ENCODE measurements around the gene ATF7IP2.
"Not testable (repeated sequence)": the region's sequence is repeated elsewhere in the genome, so short reads cannot be mapped to it uniquely, and the experiment has no call there.

ATF7IP2 gene, protein sequence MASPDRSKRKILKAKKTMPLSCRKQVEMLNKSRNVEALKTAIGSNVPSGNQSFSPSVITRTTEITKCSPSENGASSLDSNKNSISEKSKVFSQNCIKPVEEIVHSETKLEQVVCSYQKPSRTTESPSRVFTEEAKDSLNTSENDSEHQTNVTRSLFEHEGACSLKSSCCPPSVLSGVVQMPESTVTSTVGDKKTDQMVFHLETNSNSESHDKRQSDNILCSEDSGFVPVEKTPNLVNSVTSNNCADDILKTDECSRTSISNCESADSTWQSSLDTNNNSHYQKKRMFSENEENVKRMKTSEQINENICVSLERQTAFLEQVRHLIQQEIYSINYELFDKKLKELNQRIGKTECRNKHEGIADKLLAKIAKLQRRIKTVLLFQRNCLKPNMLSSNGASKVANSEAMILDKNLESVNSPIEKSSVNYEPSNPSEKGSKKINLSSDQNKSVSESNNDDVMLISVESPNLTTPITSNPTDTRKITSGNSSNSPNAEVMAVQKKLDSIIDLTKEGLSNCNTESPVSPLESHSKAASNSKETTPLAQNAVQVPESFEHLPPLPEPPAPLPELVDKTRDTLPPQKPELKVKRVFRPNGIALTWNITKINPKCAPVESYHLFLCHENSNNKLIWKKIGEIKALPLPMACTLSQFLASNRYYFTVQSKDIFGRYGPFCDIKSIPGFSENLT

DNA sequence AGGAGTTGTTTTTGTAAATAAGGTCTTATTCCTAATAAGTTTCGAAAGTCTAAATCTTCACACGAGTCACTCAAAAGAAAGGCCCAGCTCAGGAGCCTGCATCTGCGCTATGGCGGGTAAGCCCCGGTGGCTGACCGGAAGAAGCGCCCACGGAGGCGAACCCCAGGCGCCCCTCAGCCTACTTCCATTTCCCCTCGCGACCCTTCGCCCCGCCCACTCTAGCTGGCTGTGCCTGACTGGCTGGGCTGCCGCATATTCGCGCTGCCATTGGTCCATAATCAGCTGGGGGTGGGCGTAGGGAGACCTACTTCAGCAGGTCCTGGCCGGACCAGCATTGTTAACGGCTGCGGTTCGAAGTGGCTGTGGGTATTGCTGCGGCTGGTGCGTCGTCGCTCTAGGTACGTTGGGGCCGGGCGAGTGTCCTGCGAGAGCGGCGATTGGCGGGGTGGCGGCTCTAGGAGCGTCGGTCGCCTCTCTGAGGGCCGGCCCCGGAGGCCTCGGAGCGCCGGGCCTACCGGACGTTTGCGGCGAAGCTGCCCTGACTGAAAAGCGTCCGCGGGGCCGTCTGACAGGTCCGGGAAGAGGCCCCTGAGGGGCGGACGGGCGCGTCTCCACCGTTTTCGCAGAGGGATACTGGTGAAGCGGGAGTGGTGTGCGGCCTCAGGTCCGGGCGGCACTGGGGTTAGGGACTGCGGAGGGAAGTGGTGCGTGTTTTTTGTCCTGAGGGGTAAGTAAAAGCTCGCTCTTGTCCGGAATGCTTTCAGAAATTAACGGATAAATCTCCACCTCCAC, at the start of gene ATF7IP2:
ATF7IP2 (plus strand) TSS at position 337 of the 792 bp plus-strand sequence. CDS start 44,560 bp downstream, outside the sequence.
- DNase-seq (ENCODE audit: low spot score), result peak; percentile 94

DNA sequence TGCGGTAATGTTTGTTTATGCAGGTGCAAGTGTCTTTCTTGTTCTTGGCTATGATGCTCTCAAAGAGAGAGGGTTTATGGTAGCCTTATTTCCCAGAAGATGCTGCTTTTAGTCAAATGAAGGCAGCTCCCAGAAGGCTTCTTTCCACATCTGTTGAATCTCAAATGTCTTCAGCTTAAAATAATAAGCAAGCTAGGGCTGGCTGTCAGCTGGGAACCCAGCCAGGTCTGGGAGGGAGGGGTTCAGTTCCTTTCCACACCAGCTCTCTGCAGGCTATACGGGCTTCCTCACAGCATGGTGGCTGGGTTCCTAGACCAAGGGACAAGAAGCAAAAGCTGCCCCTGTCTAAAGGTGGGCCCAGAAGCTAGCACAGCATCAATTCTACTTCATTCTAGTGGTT, 47.4 kb upstream of the ATF7IP2 start:
- no peak for DNase-seq (ENCODE audit: low spot score)

DNA sequence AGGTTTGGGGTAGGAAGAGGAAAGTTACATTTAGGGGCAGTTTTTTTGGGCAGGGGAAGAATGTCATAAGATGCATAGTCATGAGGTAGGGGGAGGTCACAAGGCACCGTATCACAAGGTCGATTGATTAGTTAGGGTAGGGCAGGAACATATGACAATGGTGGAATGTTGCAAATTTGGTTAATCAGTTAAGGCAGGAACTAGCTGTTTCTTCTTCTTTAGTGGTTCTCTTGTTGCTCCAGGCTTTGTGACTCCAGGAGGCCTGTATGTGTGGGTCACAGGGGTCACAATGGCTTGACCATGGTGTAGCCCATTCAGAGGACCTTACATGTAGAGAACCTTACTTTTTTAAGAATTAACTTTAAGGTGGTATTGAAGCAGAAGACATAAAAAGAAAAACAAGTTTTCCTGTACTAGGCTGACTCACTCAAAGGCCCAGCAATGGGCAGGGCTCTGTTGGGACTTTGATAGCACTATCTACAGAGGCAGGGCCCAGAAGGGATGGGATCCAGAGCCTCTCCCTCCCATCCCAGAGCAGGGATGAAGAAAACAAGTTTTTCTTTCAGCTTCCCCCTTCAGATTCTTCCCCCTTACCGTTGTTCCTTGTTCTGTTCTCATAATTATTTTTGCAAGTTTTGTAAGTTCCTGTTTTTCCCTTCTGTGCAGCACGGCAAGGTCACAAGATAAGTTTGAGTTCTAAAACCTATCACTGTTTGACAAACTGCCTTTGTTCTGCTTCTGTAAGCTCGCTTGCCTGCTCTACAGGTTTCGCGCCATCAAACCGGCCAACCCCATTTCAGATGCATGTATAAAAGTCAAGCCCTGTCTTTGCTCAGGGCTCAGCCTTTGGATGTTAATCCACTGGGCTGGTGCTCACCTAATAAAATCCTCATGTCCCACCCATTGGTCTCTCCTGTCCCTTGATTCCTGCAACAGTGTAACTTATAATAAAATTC, 45.8 kb upstream of the ATF7IP2 start:
- DNase-seq (ENCODE audit: low spot score), result no peak

DNA sequence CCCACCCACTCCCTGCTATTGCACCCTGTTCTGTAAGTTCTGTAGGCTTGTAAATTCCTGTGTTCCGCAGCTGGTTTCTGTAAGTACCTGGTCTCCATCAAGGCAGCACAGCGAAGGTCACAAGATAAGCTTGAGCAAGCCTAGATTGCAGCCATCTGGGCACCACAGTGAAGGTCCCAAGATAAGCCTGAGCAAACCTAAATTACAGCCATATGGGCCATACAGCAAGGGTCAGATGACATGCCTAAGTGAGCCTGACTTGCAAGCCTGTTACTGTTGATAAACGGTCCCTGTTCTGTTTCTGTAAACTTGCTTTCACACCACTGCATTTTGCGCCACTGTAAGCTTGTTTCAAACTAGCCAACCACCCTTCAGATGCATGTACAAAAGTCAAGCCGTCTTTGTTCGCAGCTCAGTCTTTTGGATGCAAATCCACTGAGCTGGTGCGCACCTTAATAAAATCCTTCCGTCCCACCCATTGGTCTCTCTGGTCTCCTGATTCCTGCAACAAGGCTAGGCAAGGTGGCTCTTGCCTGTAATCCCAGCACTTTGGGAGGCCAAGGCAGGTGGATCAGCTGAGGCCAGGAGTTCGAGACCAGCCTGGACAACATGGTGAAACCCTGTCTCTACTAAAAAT, 42.6 kb upstream of the ATF7IP2 start:
- peak; percentile 16 for DNase-seq (ENCODE audit: low spot score)

DNA sequence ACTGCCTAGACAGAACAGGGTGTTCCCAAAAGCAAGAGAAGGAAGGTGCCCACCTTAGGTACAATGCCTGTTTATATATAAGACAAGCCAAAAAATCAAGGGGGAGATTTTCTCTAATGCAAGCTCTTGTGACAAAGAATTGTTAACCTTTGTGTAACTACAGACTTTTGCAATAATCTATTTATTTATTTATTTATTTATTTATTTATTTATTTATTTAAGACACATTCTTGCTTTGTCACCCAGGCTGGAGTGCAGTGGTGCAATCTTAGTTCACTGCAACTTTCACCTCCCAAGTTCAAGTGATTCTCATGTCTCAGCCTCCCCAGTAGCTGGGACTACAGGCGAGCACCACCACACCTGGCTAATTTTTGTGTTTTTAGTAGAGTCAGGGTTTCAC, 41.2 kb upstream of the ATF7IP2 start:
- not testable (repeated sequence) for DNase-seq (ENCODE audit: low spot score)

DNA sequence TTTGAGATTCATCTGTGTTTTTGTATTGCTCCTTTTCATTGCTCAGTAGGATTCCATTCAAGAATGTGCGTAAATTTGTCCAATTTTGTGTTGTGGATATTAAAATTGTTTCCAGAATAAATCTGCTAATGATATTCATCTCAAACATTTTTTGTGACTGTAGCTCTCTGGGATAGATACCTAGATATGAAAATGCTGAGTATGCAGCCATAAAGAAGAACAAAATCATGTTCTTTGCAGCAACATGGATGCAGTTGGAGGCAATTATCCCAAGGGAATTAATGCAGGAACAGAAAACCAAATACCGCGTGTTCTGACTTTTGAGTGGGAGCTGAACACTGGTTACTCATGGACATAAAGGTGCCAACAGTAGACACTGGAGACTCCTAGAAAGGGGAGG, 40.2 kb upstream of the ATF7IP2 start:
- no peak for DNase-seq (ENCODE audit: low spot score)

DNA sequence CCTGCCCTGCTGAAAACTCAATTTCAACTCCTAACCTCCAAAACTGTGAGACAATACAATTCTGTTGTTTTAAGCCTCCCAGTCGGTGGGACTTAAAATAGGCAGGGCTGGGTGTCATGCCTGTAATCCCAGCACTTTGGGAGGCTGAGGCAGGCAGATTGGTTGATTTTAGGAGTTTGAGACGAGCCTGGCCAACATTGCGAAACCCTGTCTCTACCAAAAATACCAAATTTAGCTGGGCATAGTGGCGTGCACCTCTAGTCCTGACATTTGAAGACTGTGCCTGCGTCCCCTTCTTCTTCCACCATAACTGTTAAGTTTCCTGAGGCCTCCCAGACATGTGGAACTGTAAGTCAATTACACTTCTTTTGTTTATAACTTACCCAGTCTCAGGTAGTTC, 36.0 kb upstream of the ATF7IP2 start:
- no peak for DNase-seq (ENCODE audit: low spot score)

DNA sequence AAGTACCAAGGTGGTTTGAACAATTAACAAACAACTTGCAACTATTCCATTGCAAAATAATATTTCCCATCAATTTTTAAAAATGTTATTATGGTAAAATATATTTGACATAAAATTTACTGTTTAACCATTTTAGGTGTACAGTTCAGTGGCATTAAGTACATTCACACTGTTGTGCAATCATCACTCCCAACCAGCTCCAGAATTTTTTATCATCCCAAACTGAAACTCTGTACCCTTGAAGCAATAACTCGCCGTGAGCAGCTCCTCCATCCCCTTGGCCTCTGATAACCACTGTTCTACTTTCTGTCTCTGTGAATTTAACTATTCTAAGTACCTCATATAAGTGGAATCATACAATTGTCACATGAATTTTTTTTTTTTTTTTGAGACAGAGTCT, 33.6 kb upstream of the ATF7IP2 start:
- no peak for DNase-seq (ENCODE audit: low spot score)

DNA sequence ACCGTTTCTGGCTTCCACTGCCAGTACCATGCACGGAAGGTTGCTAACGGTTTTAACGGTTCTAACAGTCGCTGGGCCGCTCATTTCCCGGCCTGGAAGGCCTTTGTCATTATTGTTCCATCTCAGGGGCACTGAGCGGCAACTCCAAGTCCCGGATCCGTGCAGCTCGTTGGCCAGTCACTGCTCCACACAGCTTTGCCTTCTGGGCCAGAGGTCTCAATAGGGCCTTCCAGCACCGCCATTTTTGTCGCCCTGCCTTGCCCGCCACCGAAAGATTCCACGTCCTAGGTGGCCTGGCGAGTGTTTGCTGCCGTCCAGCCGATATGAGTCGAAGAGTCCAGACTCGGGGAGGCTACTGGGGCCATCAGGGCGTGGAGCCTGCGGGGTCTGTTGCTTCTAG, 30.3 kb upstream of the ATF7IP2 start:
- DNase-seq (ENCODE audit: low spot score), result no peak

DNA sequence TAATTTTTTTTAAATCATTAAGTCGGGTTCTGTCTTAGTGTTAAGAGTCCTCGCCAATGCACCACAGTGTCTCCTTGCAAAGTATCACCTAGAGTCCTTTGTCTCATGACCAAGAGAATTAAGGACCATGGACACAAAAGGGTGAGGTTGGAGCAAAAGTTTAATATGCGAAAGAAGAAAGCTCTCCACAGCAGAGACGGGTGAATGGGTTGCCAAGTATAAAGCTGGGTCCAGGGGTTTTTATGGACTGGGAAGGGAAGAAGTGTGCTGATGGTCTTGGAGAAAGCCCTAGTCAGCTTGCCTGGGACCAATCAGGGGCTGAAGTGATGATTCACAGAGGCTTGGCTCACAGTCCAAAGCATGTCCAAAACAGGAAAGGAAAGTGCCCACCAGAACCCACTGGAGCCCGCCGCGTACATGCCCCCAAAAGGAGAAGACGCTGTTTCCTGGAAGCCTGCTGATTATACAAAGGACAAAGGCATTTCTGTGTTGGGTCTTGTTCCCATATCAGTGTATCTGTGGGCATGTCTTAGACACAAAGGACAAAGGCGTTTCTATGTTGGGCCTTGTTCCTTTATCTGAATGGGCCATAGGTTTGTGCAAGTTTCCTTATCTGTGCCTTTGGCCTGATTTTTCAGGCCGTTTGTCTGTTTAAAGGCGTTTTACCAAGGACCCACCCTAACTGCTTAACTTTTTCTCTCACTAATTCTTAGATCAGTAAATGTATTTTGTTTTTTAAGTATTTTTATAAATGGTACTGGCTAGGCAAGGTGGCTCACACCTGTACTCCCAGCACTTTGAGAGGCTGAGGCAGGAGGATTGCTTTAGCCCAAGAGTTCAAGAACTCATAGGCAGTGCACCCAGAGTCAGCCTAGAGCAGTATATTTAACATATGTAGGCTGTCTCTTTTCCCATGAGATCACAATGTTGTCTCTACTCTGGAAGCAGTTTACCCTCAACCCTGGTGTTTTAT, 28.7 kb upstream of the ATF7IP2 start:
- DNase-seq (ENCODE audit: low spot score), result no peak

DNA sequence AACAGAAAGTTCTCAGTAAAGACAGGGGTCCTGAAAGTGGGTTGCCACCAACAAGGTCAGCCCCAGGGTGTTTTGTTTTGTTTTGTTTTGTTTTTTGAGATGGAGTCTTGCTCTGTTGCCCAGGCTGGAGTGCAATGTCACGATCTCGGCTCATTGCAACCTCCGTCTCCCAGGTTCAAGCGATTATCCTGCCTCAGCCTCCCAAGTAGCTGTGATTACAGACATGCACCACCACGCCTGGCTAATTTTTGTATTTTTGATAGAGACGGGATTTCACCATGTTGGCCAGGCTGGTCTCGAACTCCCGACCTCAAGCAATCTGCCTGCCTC, 24.1 kb upstream of the ATF7IP2 start:
- DNase-seq (ENCODE audit: low spot score), result not testable (repeated sequence)

DNA sequence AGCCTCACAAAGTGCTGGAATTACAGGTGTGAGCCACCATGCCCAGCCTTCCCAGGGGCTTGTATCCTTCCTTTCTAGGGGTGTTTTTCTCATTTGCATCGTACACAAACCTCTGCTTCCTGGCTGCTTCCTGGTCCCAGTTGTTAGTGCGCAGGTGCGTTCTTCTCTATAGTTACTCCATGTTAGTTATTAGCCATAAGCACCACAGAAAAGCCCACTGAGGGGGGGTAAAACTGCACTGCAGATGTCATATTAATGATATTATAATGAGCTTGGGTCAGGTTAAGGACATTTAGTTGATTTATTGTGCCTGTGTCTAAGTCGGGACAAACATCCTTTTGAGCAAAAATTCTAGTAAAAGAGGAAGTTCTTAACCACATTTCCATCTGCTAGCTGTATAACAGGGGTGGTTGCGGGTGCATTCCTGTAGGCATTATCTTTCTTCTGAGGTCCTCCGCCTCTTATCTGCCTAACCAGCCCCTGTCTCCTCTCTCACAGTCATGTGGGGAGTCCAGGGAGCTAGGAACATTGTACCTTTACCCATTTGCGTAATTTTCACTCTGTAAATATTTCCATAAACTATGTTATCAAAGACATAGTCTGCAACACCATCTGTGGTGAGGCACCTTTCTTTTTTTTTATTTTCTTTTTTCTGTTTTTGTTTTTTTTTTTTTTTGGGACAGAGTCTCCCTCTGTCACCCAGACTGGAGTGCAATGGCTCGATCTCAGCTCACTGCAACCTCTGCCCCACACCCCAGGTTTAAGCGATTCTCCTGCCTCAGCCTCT, 23.6 kb upstream of the ATF7IP2 start:
- peak; percentile 58 for DNase-seq (ENCODE audit: low spot score)

DNA sequence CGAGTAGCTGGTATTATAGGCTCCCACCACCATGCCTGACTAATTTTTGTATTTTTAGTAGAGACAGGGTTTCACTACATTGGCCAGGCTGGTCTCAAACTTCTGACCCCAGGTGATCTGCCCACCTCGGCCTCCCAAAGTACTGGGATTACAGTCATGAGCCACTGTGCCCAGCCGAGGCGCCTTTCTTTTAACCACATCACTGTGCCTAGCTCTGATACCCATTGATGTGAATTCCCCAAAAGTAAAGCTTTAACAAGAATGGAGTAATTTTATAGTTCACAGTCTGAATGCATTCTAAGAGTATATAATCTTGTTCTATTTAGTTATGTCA, 23.0 kb upstream of the ATF7IP2 start:
- not testable (repeated sequence) for DNase-seq (ENCODE audit: low spot score)

DNA sequence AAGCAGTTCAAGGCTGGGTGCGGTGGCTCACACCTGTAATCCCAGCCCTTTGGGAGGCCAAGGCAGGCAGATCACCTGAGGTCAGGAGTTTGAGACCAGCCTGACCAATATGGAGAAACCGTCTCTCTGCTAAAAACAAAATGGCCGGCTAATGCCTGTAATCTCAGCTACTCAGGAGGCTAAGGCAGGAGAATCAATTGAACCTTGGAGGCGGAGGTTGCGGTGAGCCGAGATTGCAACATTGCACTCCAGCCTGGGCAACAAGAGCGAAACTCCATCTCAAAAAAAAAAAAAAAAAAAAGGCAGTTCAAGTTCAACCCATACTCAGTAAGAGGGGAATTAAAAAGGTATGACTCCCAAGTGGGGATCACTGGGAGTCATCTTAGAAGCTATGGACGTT, 19.2 kb upstream of the ATF7IP2 start:
- not testable (repeated sequence) for DNase-seq (ENCODE audit: low spot score)

DNA sequence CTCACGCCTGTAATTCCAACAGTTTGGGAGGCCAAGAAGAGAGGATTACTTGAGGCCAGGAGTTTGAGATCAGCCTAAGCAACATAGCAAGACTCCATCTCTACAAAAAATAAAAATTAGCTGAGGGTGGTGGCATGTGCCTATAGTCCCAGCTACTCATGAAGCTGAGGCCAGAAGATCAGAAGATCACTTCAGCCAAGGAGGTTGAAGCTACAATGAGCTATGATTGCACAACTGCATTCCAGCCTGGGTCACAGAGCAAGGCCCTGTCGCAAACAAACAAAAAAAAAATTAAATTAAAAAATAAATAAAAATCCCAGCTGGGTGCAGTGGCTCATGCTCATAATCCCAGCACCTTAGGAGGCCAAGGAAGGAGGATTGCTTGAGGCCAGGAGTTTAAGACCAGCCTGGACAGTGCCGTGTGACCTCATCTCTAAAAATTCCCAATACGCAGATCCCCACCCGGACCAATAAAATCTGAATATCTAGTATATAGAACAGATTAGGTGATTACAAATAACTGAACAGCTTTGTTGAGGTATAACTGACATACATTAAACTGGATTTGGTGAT, 18.2 kb upstream of the ATF7IP2 start:
- no peak for DNase-seq (ENCODE audit: low spot score)

DNA sequence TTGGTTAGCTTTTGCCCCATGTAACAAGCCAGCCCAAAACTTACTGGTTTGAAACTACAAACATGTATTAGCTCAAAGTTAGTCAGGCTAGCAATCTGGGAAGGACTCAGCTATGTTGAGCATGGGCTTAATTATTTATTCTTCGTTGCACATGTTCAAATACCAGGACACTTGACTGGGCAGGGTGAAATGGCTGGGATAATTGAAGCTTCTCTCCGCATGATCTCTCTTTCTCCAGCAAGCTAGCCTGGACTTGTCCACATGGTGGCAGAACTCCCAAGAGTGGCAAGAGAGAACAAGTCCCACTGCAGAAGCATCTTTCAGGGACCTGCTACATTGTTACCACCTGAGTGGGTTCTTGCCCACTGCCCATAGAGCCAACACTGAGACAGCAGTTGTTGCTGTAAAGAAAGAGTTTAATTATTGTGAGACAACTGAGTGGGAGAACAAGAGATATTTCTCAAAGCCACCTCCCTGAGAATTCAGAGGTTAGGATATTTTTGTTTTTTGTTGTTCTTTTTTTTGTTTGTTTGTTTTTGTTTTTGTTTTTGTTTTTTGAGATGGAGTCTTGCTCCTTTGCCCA, 16.8 kb upstream of the ATF7IP2 start:
- DNase-seq (ENCODE audit: low spot score), result no peak

DNA sequence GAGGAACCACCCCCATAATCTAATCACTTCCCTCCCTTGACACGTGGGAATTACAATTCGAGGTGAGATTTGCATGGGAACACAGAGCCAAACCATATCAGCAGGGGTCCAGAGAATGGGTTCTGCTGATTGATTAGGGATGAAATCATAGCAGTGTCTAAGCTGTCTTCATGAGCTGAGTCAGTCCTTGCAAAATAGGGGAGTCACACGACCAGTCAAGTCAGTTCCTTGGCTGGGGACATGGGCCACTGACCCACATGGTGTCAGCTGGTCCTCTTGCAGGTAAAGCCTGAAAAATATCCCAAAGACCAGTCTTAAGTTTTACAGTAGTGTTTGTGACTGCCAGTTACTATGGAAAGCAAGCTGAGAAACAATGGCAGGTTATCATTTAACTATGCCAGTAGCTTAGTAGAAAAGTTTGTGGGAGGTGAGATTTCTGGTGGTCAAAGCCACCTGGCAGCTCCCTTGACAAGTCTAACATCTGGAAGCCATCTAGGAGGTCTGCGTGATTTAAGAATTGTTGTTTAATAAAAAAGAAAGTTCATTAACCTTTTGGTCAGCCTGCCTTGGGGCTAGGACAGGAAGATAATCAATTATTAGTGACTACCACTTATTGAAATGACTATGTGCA, 15.7 kb upstream of the ATF7IP2 start:
- DNase-seq (ENCODE audit: low spot score), result no peak

DNA sequence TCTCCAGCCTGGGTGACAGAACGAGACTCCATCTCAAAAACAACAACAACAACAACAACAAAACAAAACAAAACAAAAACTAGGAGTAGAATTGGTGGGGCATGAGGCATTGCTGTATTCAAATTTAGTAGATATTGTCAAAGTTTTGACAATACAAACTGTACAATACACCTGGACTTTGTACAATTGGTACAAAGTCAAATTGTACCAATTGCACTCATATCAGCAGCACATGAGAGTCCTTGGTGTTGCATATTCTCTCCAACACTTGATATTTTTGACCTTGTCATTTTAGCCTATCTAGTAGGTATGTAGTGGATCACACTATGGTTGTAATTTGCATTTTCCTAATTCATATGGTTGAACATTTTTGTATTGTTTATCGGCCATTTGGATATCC, 14.3 kb upstream of the ATF7IP2 start:
- no peak for DNase-seq (ENCODE audit: low spot score)

Data from HuH-7 (cell line).